Cardiac muscle cell (in vitro differentiated cells and primary cell): ENCODE data around the gene SYNE3. TPM values are rescaled to one million over a fixed set of nuclear protein-coding genes. Genes with fewer than 3 reads are reported as not detected.

ENCODE experiments used
- DNase-seq, 2 donors: peaks; one replicate each; pipeline versions ENCODE4 v3.0.0 to v3.0.0-alpha.2; 2010 to 2017; ENCODE audit warnings: low read depth in 1 of 2, low spot score in 1 of 2
- H3K27ac ChIP-seq: fragments of 200-600 bp; sonication (generic); 2 replicates; pipeline ENCODE4 v1.5.1; 2016
- H3K27me3 ChIP-seq: fragments of 200-600 bp; sonication (generic); 2 replicates; pipeline ENCODE4 v1.6.0; 2016; ENCODE audit warnings: control low read depth
- H3K36me3 ChIP-seq: fragments of 200-600 bp; sonication (generic); 2 replicates; pipeline ENCODE4 v1.5.1; 2016; ENCODE audit warnings: control low read depth
- H3K4me1 ChIP-seq: fragments of 200-600 bp; sonication (generic); 2 replicates; pipeline ENCODE4 v1.8.1; 2017; ENCODE audit warnings: low read depth, mild to moderate bottlenecking, mixed run types
- H3K4me3 ChIP-seq: fragments of 200-600 bp; sonication (generic); 2 replicates; pipeline ENCODE4 v1.5.1; 2016; ENCODE audit warnings: mild to moderate bottlenecking
- H3K9me3 ChIP-seq: fragments of 200-600 bp; sonication (generic); 2 replicates; pipeline ENCODE4 v1.5.1; 2017; ENCODE audit warnings: low read depth, mild to moderate bottlenecking, control low read depth
- CTCF ChIP-seq: IDR thresholded peaks from 2 replicates; pipeline ENCODE4 v1.5.1; 2012; ENCODE audit warnings: low read depth, mild to moderate bottlenecking, low read length
- polyA plus RNA-seq: library from polyadenylated mRNA; unstranded; fragments of >200 nt; fragmentation: Nextera tagmentation; extraction: Ambion mirVana; gene quantifications from 2 replicates; pipeline ENCODE4 v1.2.1, GENCODE V29; 2016
- total RNA-seq: library from RNA; depleted of rRNA; stranded (reverse); fragments of >200 nt; gene quantifications from 2 replicates; pipeline ENCODE4 v1.2.3, GENCODE V29; 2016

The SYNE3 gene
- total and polyA plus RNA-seq, 2 experiments from 2014 or later, result 0.09 to 2.0 TPM

GRCh38 chr14:95538801-95539509 lies 22.5 kb upstream of the SYNE3 start:
- Histone ChIP-seq H3K36me3 (peaks cover under 1% of the 10 kb centered on the region), H3K27ac (no peak overlapping the region), H3K4me1 (peaks cover 11% of the 10 kb centered on the region), H3K9me3 (no peaks in the 10 kb centered on the region), H3K4me3 (no peak overlapping the region), H3K27me3 (no peaks in the 10 kb centered on the region)
- TF ChIP-seq CTCF, result no peak
- no peak for DNase-seq

GRCh38 chr14:95537298-95538089 lies 21.0 kb upstream of the SYNE3 start:
- Histone ChIP-seq H3K27ac (no peak overlapping the region), H3K4me3 (no peak overlapping the region), H3K4me1 (peaks cover 21% of the 10 kb centered on the region), H3K36me3 (no peaks in the 10 kb centered on the region), H3K27me3 (no peaks in the 10 kb centered on the region), H3K9me3 (no peaks in the 10 kb centered on the region)
- no peak for TF ChIP-seq CTCF
- DNase-seq, result no peak

- H3K4me1 ChIP-seq, result peaks cover 21% of the 10 kb centered on the region
- H3K36me3 ChIP-seq, result no peaks in the 10 kb centered on the region
- H3K27ac ChIP-seq, result no peak overlapping the region
- TF ChIP-seq CTCF, result no peak
- H3K4me3 ChIP-seq, result peak overlapping the region; percentile 50
- H3K27me3 ChIP-seq, result no peaks in the 10 kb centered on the region
- no peaks in the 10 kb centered on the region for H3K9me3 ChIP-seq
- DNase-seq, result no peak
Measured at GRCh38 chr14:95536671-95537070, 20.2 kb upstream of the SYNE3 start.

GRCh38 chr14:95536036-95536593 lies 19.7 kb upstream of the SYNE3 start:
- no peak for TF ChIP-seq CTCF
- H3K4me1 ChIP-seq, result peaks cover 21% of the 10 kb centered on the region
- H3K36me3 ChIP-seq, result no peaks in the 10 kb centered on the region
- no peak for DNase-seq
- H3K4me3 ChIP-seq, result peak overlapping the region; percentile 50
- no peaks in the 10 kb centered on the region for H3K27me3 ChIP-seq
- peak overlapping the region; percentile 79 for H3K27ac ChIP-seq
- H3K9me3 ChIP-seq, result no peaks in the 10 kb centered on the region

GRCh38 chr14:95535226-95536021 lies 19.0 kb upstream of the SYNE3 start:
- no peaks in the 10 kb centered on the region for H3K27me3 ChIP-seq
- TF ChIP-seq CTCF, result no peak
- no peaks in the 10 kb centered on the region for H3K9me3 ChIP-seq
- H3K4me1 ChIP-seq, result peaks cover 21% of the 10 kb centered on the region
- peak overlapping the region; percentile 50 for H3K4me3 ChIP-seq
- no peaks in the 10 kb centered on the region for H3K36me3 ChIP-seq
- DNase-seq, result no peak
- peak overlapping the region; percentile 79 for H3K27ac ChIP-seq
